ENCODE data around the gene SCD5. TPM values are rescaled to one million over a fixed set of nuclear protein-coding genes. Genes with fewer than 3 reads are reported as not detected.

The SCD5 gene
- total RNA-seq, 2 donors from 2014 or later = 9.7 to 14.0 TPM

GRCh38 chr4:82721819-82722423 is 76.7 kb downstream of the SCD5 start:
- DNase-seq (ENCODE audit: low spot score) = no peak
- no peaks in the 10 kb centered on the region for H3K9me3 ChIP-seq

GRCh38 chr4:82718162-82718940 is 80.2 kb downstream of the SCD5 start:
- H3K36me3 ChIP-seq = no peaks in the 10 kb centered on the region
- H3K27ac ChIP-seq = peak overlapping the region in 1 of 2 donors; percentile 46
- DNase-seq (ENCODE audit: low spot score) = peak; percentile 81
- H3K27me3 ChIP-seq = no peaks in the 10 kb centered on the region
- no peaks in the 10 kb centered on the region for H3K9me3 ChIP-seq
- no peak for TF ChIP-seq CTCF (IDR thresholded peaks at IDR 0.05)
- H3K4me3 ChIP-seq = no peak overlapping the region
- H3K4me1 ChIP-seq = peaks cover 0 to 5% of the 10 kb centered on the region in 2 donors

More at GRCh38 chr4:82721819-82722423, 76.7 kb downstream of the SCD5 start:
- Histone ChIP-seq H3K27ac (no peak overlapping the region), H3K4me1 (no peaks in the 10 kb centered on the region), H3K27me3 (no peaks in the 10 kb centered on the region), H3K36me3 (no peaks in the 10 kb centered on the region), H3K4me3 (no peak overlapping the region)
- peak; percentile 15 to 58 for TF ChIP-seq CTCF (IDR thresholded peaks at IDR 0.05)

GRCh38 chr4:82715731-82716617 is 82.6 kb downstream of the SCD5 start:
- DNase-seq (ENCODE audit: low spot score) = no peak
- Histone ChIP-seq H3K27me3 (no peaks in the 10 kb centered on the region), H3K9me3 (no peaks in the 10 kb centered on the region), H3K4me3 (no peak overlapping the region), H3K36me3 (no peaks in the 10 kb centered on the region), H3K4me1 (peaks cover 0 to 5% of the 10 kb centered on the region in 2 donors), H3K27ac (peak overlapping the region in 1 of 2 donors; percentile 44)
- TF ChIP-seq CTCF (IDR thresholded peaks at IDR 0.05) = no peak

- Histone ChIP-seq H3K27me3 (no peaks in the 10 kb centered on the region), H3K4me1 (peaks cover 0 to 5% of the 10 kb centered on the region in 2 donors), H3K9me3 (no peaks in the 10 kb centered on the region), H3K4me3 (no peak overlapping the region), H3K27ac (no peak overlapping the region), H3K36me3 (no peaks in the 10 kb centered on the region)
- no peak for TF ChIP-seq CTCF (IDR thresholded peaks at IDR 0.05)
- DNase-seq (ENCODE audit: low spot score) = no peak
Observed at GRCh38 chr4:82713856-82714255, 84.7 kb downstream of the SCD5 start.

DNA sequence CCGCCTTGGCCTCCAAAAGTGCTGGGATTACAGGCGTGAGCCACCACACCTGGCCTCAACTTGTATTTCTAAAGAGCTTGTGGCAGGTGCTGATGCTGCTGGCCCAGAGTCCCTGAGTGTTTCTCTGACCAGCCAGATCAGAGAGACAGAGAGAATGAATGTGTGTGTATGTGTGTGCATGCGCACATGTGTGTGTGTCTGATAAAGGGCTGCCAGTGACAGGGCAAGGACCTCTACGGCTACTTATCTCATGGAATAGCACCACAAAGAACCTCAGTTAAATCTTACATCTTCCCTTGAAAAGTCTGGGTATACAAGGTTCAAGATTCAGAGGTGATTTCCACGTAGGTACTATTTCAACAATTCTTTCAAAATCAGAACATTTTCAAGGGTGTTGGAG is 86.0 kb downstream of the SCD5 start:
- Histone ChIP-seq H3K36me3 (no peaks in the 10 kb centered on the region), H3K27ac (no peak overlapping the region), H3K4me3 (no peak overlapping the region), H3K4me1 (peaks cover 0 to 5% of the 10 kb centered on the region in 2 donors), H3K9me3 (no peaks in the 10 kb centered on the region), H3K27me3 (no peaks in the 10 kb centered on the region)
- no peak for TF ChIP-seq CTCF (IDR thresholded peaks at IDR 0.05)
- no peak for DNase-seq (ENCODE audit: low spot score)

All from right atrium auricular region (tissue), 2 donors.